Body of pancreas (tissue), 4 donors: Measurements from ENCODE around the gene TRAPPC5.

ENCODE experiments used
- CTCF ChIP-seq, 7 experiments: fragments of 450-650 bp in 4 of 7; fragments of 200-600 bp in 3 of 7; sonication (generic) in 3 of 7; IDR thresholded peaks; one replicate each; pipeline ENCODE4 v1.5.1; 2016 to 2019; ENCODE audit warnings: antibody characterized with exemption in 7 of 7
- POLR2A ChIP-seq, 3 donors: fragments of 450-650 bp; IDR thresholded peaks; one replicate each; pipeline ENCODE4 v1.6.1; 2016; ENCODE audit warnings: antibody characterized with exemption in 3 of 3, mild to moderate bottlenecking in 2 of 3

- TF ChIP-seq POLR2A (IDR thresholded peaks at IDR 0.05), result no peak
- no peak for TF ChIP-seq CTCF (IDR thresholded peaks at IDR 0.05)
Measured at GRCh38 chr19:7692417-7693088, 11.9 kb downstream of the TRAPPC5 start.
